H1 (cell line): ENCODE data around the gene TIE1. TPM values are rescaled to one million over a fixed set of nuclear protein-coding genes. Genes with fewer than 3 reads are reported as not detected.

Source experiments
- CTCF ChIA-PET: fragments of 300-600 bp; sonication (Branson Sonifier 250); formaldehyde crosslinking; loops from one replicate; lab custom pipeline; 2021; ENCODE audit not compliant: partially characterized antibody; lab: Charles Lee
- POLR2A ChIA-PET: fragments of 300-600 bp; sonication (Branson Sonifier 250); formaldehyde crosslinking; loops from one replicate; lab custom pipeline; 2021; ENCODE audit warnings: inconsistent platforms; ENCODE audit not compliant: partially characterized antibody; lab: Charles Lee
- DNase-seq, 2 experiments: peaks; one replicate each; pipeline versions ENCODE4 v3.0.0 to v3.0.0-alpha.2; 2010 to 2022; ENCODE audit warnings: low spot score in 2 of 2, low read depth in 1 of 2, mixed read lengths in 1 of 2
- FAIRE-seq: peaks from 2 replicates; lab custom pipeline; 2011; peaks lifted over from hg19 to GRCh38; lab: Jason Lieb, UNC
- H2AFZ ChIP-seq: 2 replicates; pipeline ENCODE4 v1.8.1; 2012; ENCODE audit warnings: low read length, inconsistent platforms
- H2AK5ac ChIP-seq: 2 replicates; pipeline ENCODE4 v1.6.1; 2013; ENCODE audit warnings: low read depth, low read length
- H2BK120ac ChIP-seq: replicated peaks from 2 replicates; pipeline ENCODE3; 2013; ENCODE audit warnings: low read depth, low read length, inconsistent platforms
- H2BK12ac ChIP-seq: 2 replicates; pipeline ENCODE4 v1.6.1; 2013; ENCODE audit warnings: low read depth, low read length
- H2BK15ac ChIP-seq: 2 replicates; pipeline ENCODE4 v1.6.1; 2013; ENCODE audit warnings: low read length
- H2BK20ac ChIP-seq: 2 replicates; pipeline ENCODE4 v1.6.1; 2013; ENCODE audit warnings: low read length
- H2BK5ac ChIP-seq: 2 replicates; pipeline ENCODE4 v1.6.1; 2013; ENCODE audit warnings: low read depth, low read length
- H3K14ac ChIP-seq: 2 replicates; pipeline ENCODE4 v1.6.1; 2013; ENCODE audit warnings: inconsistent platforms; ENCODE audit not compliant: insufficient read length
- H3K18ac ChIP-seq: 2 replicates; pipeline ENCODE4 v1.6.1; 2013; ENCODE audit warnings: low read length; ENCODE audit errors: extremely low read depth
- H3K23ac ChIP-seq: 2 replicates; pipeline ENCODE4 v1.6.1; 2013; ENCODE audit warnings: inconsistent platforms; ENCODE audit not compliant: insufficient read length
- H3K23me2 ChIP-seq: 2 replicates; pipeline ENCODE4 v1.6.1; 2013; ENCODE audit warnings: low read depth, low read length
- H3K27ac ChIP-seq: 2 replicates; pipeline ENCODE4 v1.6.1; 2011; ENCODE audit warnings: low read depth, low read length, inconsistent platforms
- H3K27me3 ChIP-seq, 4 experiments: replicated peaks in 1 of 4; 1 replicate in 1 of 4; 2 replicates in 3 of 4; pipeline versions ENCODE4 v1.6.1 to v1.8.1; 2011 to 2013; ENCODE audit warnings: low read length in 3 of 4, mild to moderate bottlenecking in 3 of 4, inconsistent platforms in 2 of 4, mixed read lengths in 2 of 4, moderate library complexity in 1 of 4; ENCODE audit not compliant: control insufficient read depth in 3 of 4, insufficient read depth in 3 of 4; ENCODE audit errors: extremely low read depth in 1 of 4
- H3K36me3 ChIP-seq, 4 experiments: 2 replicates each; pipeline versions ENCODE4 v1.6.1 to v1.8.1; 2011 to 2013; ENCODE audit warnings: mild to moderate bottlenecking in 4 of 4, low read length in 3 of 4, moderate library complexity in 2 of 4, control low read depth in 1 of 4, inconsistent platforms in 1 of 4; ENCODE audit not compliant: insufficient read depth in 4 of 4, control insufficient read depth in 2 of 4
- H3K4ac ChIP-seq: replicated peaks from 2 replicates; pipeline ENCODE3; 2013; ENCODE audit warnings: low read length, low read depth, mixed read lengths, inconsistent platforms; ENCODE audit not compliant: insufficient read length
- H3K4me1 ChIP-seq, 4 experiments: replicated peaks in 1 of 4; 1 replicate in 1 of 4; 2 replicates in 3 of 4; pipeline versions ENCODE4 v1.6.1 to v1.8.1; 2011 to 2013; ENCODE audit warnings: low read length in 3 of 4, inconsistent platforms in 2 of 4, mixed read lengths in 1 of 4; ENCODE audit not compliant: insufficient read depth in 4 of 4, control insufficient read depth in 3 of 4
- H3K4me2 ChIP-seq, 2 experiments: 2 replicates each; pipeline versions ENCODE4 v1.6.1 to v1.8.1; 2011 to 2013; ENCODE audit warnings: low read depth in 2 of 2, low read length in 2 of 2, control low read depth in 1 of 2, inconsistent platforms in 1 of 2, mild to moderate bottlenecking in 1 of 2; ENCODE audit not compliant: insufficient read depth in 1 of 2
- H3K4me3 ChIP-seq, 4 experiments: fragments of 200-600, 300-600 bp in 1 of 4; sonication (generic), shearing (Covaris generic), sonication (Bioruptor Twin) in 1 of 4; 2 replicates each; pipeline versions ENCODE4 v1.5.1 to v1.8.1; 2011 to 2016; ENCODE audit warnings: low read length in 4 of 4, low read depth in 3 of 4, control low read depth in 2 of 4, inconsistent platforms in 2 of 4, mild to moderate bottlenecking in 2 of 4, mixed read lengths in 1 of 4, moderate library complexity in 1 of 4; ENCODE audit not compliant: insufficient read depth in 2 of 4; ENCODE audit errors: extremely low read depth in 1 of 4
- H3K56ac ChIP-seq: replicated peaks from 2 replicates; pipeline ENCODE3; 2013; ENCODE audit warnings: low read depth, mild to moderate bottlenecking, mixed read lengths, low read length, inconsistent platforms; ENCODE audit not compliant: insufficient read length
- H3K79me1 ChIP-seq: 2 replicates; pipeline ENCODE4 v1.6.1; 2013; ENCODE audit warnings: low read depth, low read length, control low read depth
- H3K79me2 ChIP-seq, 2 experiments: 2 replicates each; pipeline versions ENCODE4 v1.6.1 to v1.8.1; 2012 to 2013; ENCODE audit warnings: low read length in 2 of 2, mild to moderate bottlenecking in 2 of 2, inconsistent platforms in 1 of 2; ENCODE audit not compliant: insufficient read depth in 2 of 2, control insufficient read depth in 1 of 2
- H3K9ac ChIP-seq, 4 experiments: replicated peaks in 1 of 4; 1 replicate in 1 of 4; 2 replicates in 3 of 4; pipeline versions ENCODE4 v1.6.1 to v1.8.1; 2011 to 2013; ENCODE audit warnings: low read depth in 3 of 4, low read length in 3 of 4, control low read depth in 2 of 4, mild to moderate bottlenecking in 2 of 4, moderate library complexity in 2 of 4, inconsistent platforms in 1 of 4; ENCODE audit errors: extremely low read depth in 1 of 4
- H3K9me3 ChIP-seq, 2 experiments: 2 replicates each; pipeline versions ENCODE4 v1.6.1 to v1.8.1; 2012 to 2013; ENCODE audit warnings: mild to moderate bottlenecking in 2 of 2, moderate library complexity in 2 of 2, control low read depth in 1 of 2, inconsistent platforms in 1 of 2, low read depth in 1 of 2, low read length in 1 of 2, mixed read lengths in 1 of 2; ENCODE audit not compliant: insufficient read depth in 2 of 2
- H4K20me1 ChIP-seq, 2 experiments: replicated peaks in 1 of 2; 2 replicates each; pipeline versions ENCODE3 to v1.8.1; 2011 to 2013; ENCODE audit warnings: inconsistent platforms in 2 of 2, low read length in 2 of 2, mild to moderate bottlenecking in 1 of 2; ENCODE audit not compliant: insufficient read depth in 2 of 2, control insufficient read depth in 1 of 2
- H4K5ac ChIP-seq: 2 replicates; pipeline ENCODE4 v1.6.1; 2013; ENCODE audit warnings: low read length, low read depth, mixed read lengths, inconsistent platforms; ENCODE audit not compliant: insufficient read length
- H4K8ac ChIP-seq: 2 replicates; pipeline ENCODE4 v1.8.0; 2013; ENCODE audit warnings: mild to moderate bottlenecking, moderate library complexity, low read length, inconsistent platforms; ENCODE audit not compliant: insufficient read depth; ENCODE audit errors: extremely low read depth
- H4K91ac ChIP-seq: replicated peaks from 2 replicates; pipeline ENCODE3; 2013; ENCODE audit warnings: low read length, mixed read lengths, inconsistent platforms; ENCODE audit not compliant: insufficient read length
- BRCA1 ChIP-seq: IDR thresholded peaks from 2 replicates; pipeline ENCODE4 v1.6.1; 2012; ENCODE audit warnings: low read depth, low read length, improper control_type of control experiment
- CBX8 ChIP-seq: fragments of 300-800, 300-1000 bp; sonication (generic); IDR thresholded peaks from 2 replicates; pipeline ENCODE4 v1.7.1; 2016; ENCODE audit warnings: low read depth, low read length, borderline replicate concordance
- EZH2 ChIP-seq: fragments of 200-600 bp; sonication (generic); IDR thresholded peaks from 2 replicates; pipeline ENCODE4 v1.7.1; 2012; ENCODE audit warnings: low read depth, mild to moderate bottlenecking, moderate library complexity, low read length, inconsistent platforms; ENCODE audit not compliant: severe bottlenecking
- KDM1A ChIP-seq: fragments of 200-600, 300-600 bp; sonication (generic); IDR thresholded peaks from 2 replicates; pipeline ENCODE4 v1.7.1; 2016; ENCODE audit warnings: mild to moderate bottlenecking, low read length, borderline replicate concordance
- POLR2A ChIP-seq, 2 experiments: IDR thresholded peaks; 1 replicate in 1 of 2; 2 replicates in 1 of 2; pipeline ENCODE4 v1.6.1; 2011; ENCODE audit warnings: low read depth in 2 of 2, low read length in 2 of 2, mild to moderate bottlenecking in 2 of 2; ENCODE audit errors: control extremely low read depth in 1 of 2
- POU5F1 ChIP-seq: IDR thresholded peaks from 2 replicates; pipeline ENCODE4 v1.6.1; 2011; ENCODE audit warnings: low read depth, mild to moderate bottlenecking, low read length, moderate library complexity
- RFX5 ChIP-seq: IDR thresholded peaks from 2 replicates; pipeline ENCODE4 v1.6.1; 2011; ENCODE audit warnings: low read depth, low read length, improper control_type of control experiment, borderline replicate concordance
- SAP30 ChIP-seq: fragments of 300-600 bp; sonication (generic); IDR thresholded peaks from 2 replicates; pipeline ENCODE4 v1.7.1; 2012; ENCODE audit warnings: low read length, moderate library complexity, mild to moderate bottlenecking, inconsistent platforms; ENCODE audit not compliant: insufficient read depth, insufficient replicate concordance
- SIRT6 ChIP-seq: IDR thresholded peaks from one replicate; pipeline ENCODE4 v1.7.1; 2012; ENCODE audit warnings: low read length, inconsistent platforms
- SP2 ChIP-seq: IDR thresholded peaks from 2 replicates; pipeline ENCODE4 v1.6.1; 2012; ENCODE audit warnings: mild to moderate bottlenecking, low read length, inconsistent platforms
- YY1 ChIP-seq: IDR thresholded peaks from 2 replicates; pipeline ENCODE4 v1.6.1; 2011; ENCODE audit warnings: low read depth, mild to moderate bottlenecking, low read length
- WGBS, 2 experiments: shearing (Covaris generic) in 1 of 2; methylation state at CpG; one replicate each; pipeline versions ENCODE4 v1.1.6 to v1.1.7; 2013 to 2015; ENCODE audit warnings: low lambda C conversion rate in 2 of 2, mixed read lengths in 2 of 2, inconsistent platforms in 1 of 2, low coverage in 1 of 2, missing lambda C conversion rate in 1 of 2; ENCODE audit not compliant: insufficient replicate concordance in 2 of 2, insufficient coverage in 1 of 2, insufficient read length in 1 of 2; ENCODE audit errors: extremely low coverage in 1 of 2, missing lambda C conversion rate in 1 of 2; 5-methylcytosine and 5-hydroxymethylcytosine counted together
- polyA plus RNA-seq, 7 experiments: library from polyadenylated mRNA; depleted of rRNA in 3 of 7; stranded (reverse) in 5 of 7; unstranded in 2 of 7; fragments of >200 nt in 5 of 7; fragments of 200-250 nt in 2 of 7; gene quantifications; 1 replicate in 5 of 7; 2 replicates in 1 of 7; 4 replicates in 1 of 7; pipeline versions ENCODE4 v1.2.1 to v1.2.3, GENCODE V29; 2011 to 2013; ENCODE audit warnings: missing spikeins in 2 of 7, mixed read lengths in 2 of 7
- total RNA-seq: library from RNA; stranded (reverse); fragmentation: NEBNext Ultra II Directional; extraction: Animal tissue kit (Norgen Biotek cat#: 25700); gene quantifications from 2 replicates; pipeline ENCODE4 v1.2.1, GENCODE V29; 2021

The TIE1 gene
- total and polyA plus RNA-seq, 2 of the 8 experiments (the other 6 are each of a cell fraction or from before 2014, with no cell fraction given) = 0.74 to 2.2 TPM

DNA sequence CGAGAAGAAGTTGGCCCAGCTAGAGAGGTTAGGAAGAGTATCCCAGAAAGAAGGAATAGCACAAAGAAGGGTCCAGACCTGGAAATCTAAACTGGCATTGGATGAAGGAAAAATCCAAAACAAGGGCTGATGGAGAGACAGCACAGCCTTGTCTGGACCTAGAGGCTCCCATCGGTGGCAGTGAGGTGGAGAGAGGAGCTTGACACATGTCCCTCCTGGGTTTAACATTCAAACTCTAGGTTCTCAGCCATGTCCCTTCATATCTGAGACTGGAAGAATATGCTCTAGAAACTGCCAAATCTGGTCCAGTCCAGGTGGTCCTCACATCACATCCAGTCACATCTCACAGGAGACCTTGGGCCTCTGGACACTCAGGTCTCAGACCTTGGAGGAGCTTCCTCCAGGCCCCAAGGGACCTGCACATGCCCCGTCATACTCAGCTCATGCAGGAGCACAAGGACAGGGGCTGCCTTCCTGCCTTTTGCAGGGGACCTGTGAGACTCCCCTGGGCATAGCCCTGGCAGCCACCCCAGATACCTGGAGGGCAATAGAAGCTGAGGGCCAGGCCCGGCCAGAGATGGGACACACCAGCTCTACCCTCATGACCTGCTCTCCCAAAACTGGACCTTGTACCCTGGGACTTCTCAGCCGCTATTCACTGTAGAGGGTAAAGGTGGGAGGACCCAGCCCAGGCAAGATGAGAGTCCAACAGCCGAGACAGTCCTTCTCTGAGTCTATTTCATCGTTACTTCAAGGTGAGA, 23.5 kb upstream of the TIE1 start:
- Histone ChIP-seq H4K20me1 (no peaks in the 10 kb centered on the region), H3K23ac (no peak overlapping the region), H3K14ac (no peak overlapping the region), H2BK12ac (no peak overlapping the region), H3K79me1 (no peaks in the 10 kb centered on the region), H3K4me1 (no peaks in the 10 kb centered on the region; a peak in 1 of 7 replicates), H3K4me2 (no peak overlapping the region), H3K27ac (no peak overlapping the region), H3K4me3 (no peak overlapping the region), H2AK5ac (no peak overlapping the region), H3K36me3 (peaks cover 2 to 12% (median 6%) of the 10 kb centered on the region in 4 experiments; a peak in 6 of 8 replicates), H2AFZ (no peak overlapping the region), H4K91ac (no peak overlapping the region), H3K9me3 (no peaks in the 10 kb centered on the region), H2BK5ac (no peak overlapping the region), H2BK20ac (no peak overlapping the region), H2BK15ac (no peak overlapping the region; the same call in 1 of the 2 replicates), H2BK120ac (no peak overlapping the region), H3K9ac (no peak overlapping the region), H3K56ac (no peak overlapping the region), H3K27me3 (no peaks in the 10 kb centered on the region), H4K8ac (no peak overlapping the region), H4K5ac (no peak overlapping the region), H3K4ac (no peak overlapping the region), H3K79me2 (no peaks in the 10 kb centered on the region), H3K23me2 (no peaks in the 10 kb centered on the region; the same call in 1 of the 2 replicates), H3K18ac (no peak overlapping the region)
- WGBS, 2 experiments = 81% methylated on average over 7 of the region's 7 CpGs; no CpG with 5 or more reads in 1 of the 2 experiments
- no peak for TF ChIP-seq CBX8
- no peak for TF ChIP-seq SAP30
- no peak for TF ChIP-seq SP2
- no peak for TF ChIP-seq POLR2A (IDR thresholded peaks at IDR 0.05; ENCODE audit: control extremely low read depth in 1 of 2, low read depth in 2 of 2, low read length in 2 of 2)
- no peak for TF ChIP-seq EZH2
- TF ChIP-seq POU5F1 = no peak
- no peak for TF ChIP-seq SIRT6
- no peak for TF ChIP-seq RFX5
- no peak for TF ChIP-seq YY1
- TF ChIP-seq KDM1A = no peak
- no peak for TF ChIP-seq BRCA1
- ChIA-PET POLR2A (interaction anchor here (1.3 to 2.0 kb wide), 4 partner anchors 9 to 73 kb away, joined by 4 to 7 read pairs (median 4); partner anchors contain the start of genes C1orf210 and TIE1), CTCF (interaction anchor here (0.8 to 1.9 kb wide), 4 partner anchors 8 to 134 kb away, joined by 3 to 5 read pairs (median 4); partner anchors contain the start of genes C1orf210 and CDC20)
- FAIRE-seq (no peak), DNase-seq (no peak)
